GM21717 (cell line): ENCODE data around the gene CDAN1.

ENCODE experiments used
- ATAC-seq: cut with Tn5 transposase; IDR thresholded peaks from one replicate; pipeline ENCODE4 v1.9.1; 2021; ENCODE audit warnings: mild to moderate bottlenecking, moderate library complexity; ENCODE audit not compliant: unreplicated experiment

The CDAN1 gene

DNA sequence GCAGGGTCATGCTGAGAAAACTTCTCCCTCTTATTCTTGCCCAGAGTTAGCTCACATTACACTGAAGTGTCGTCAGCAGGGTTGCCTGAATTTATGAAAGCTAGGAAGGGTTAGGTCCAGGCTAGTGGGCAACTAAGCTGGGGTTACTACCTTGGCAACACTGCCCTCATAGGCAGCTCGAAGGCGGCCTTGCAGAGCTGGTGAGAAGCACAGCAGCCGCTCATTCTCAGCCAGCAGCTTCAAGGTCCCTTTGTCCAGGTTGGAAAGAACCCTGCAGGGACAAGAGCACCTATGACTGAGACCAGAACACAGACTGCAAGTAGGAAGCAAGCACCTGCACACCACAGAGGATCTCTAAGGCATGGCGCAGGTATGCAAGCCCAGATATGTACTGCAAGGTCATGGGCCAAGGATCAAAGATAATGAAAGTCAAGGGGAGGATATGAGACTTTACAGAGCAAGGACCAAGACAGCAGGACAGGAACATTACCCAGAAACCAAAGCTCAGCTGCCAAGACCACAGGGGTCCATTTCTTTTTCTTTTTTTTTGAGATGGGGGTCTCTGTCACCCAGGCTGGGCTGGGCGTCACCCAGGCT, 2.8 kb downstream of the CDAN1 start:
- no peak for ATAC-seq

DNA sequence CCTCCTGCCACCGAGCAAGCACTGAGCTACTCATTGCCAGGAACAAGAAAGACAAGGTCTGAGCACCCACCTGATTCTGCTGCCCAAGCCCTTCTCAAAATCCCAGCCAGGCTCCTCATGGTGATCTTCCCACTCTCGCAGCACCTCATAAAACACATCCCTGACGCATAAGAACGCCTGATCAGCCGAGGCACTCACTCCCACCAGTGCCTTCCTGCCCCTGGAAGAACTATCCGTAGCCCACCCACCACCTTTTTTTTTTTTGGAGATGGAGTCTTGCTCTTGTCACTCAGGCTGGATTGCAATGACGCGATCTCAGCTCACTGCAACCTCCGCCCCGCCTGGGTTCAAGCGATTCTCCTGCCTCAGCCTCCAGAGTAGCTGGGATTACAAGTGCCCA, 3.9 kb downstream of the CDAN1 start:
- no peak for ATAC-seq

DNA sequence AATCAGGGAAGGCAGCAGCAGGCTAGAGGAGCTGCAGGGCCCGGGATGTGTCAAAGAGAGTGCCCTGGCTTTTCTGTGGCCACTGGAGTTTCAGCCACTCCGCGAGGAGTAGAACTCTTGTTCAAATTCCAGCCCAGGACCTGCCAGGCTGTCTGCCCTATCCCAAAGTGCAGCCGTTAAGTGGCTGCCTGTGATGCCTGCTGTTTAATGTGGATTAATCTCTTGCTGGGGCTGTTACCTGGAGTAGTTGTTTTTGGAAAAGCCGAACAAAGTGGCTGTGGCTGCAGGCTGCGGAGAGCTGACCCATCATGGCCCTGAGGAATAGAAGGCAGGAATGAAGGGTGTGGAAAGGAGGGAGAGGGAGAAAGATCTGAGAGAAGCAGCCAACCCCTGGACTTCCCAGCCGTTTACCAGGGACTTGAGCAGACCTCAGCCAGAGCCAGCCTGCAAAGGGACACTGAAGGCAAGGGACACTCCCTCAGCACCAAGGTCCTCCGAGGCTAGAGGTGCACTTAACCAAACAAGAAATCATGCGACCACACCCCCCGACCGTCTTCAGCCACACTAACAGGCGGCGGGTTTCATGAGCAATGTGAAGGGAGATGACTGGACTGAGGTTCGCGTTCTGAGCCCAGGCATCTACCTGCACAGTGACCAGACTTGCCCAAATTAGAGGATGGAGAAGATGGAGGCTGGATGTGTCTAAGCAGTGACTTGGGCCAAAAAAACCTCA, 4.7 kb downstream of the CDAN1 start:
- ATAC-seq: no peak

DNA sequence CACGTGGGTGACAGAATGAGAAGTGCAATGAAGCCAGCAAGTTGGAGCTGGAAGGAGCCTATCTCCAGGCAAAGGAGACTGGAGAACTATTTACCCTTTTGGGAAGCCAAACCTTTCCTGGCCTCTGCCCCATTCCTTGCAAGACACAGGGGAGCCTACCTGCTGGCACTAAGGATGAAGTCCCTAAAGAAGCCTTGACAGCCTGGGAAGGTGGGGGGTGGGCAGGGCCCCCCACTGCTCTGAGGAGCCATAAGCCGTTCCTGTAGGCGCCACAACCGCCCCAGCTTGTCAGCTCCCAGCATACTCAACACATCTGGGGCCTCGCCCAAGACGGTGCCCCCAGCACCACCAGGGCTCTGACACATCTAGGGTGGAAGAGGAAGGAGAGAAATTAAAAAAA, 5.5 kb downstream of the CDAN1 start:
- no peak for ATAC-seq

DNA sequence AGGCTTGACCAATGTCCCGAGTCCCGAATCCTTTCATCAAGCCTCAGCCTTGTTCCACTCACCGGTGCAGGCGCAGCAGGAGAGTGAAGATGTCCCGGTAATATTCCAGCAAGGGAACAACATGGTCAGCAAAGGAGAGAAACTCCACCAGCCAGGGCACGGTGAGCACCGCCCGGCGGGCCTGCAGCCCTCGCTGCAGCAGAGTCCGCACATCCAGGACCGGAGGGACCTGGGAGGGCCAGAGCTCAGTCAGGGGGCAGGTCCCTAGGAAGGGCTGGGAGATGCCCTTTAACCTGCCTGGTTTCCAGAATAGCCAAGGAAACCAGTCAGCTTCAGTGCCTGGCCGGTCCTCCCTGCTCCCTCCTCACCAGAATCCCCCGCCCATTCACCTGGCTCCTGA, 6.4 kb downstream of the CDAN1 start:
- ATAC-seq: no peak

DNA sequence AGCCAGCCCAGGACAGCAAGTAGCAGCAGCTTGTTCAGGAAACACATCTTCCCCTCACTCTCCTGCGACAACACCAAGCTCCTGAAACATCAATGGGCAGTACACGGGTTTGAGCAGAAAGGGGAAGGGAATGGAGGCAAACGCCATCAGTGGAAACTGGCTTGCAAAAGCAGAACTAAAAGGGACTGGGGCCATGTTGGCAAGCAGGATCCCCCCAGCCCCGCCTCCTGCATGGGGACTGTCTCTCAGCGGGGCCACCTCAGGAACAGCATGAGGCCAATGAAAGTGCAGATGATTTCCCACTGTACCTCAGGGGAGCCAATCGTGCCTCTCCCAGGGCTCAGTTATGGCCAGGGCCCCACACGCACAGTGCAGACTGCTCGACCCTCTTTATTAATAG, 6.8 kb downstream of the CDAN1 start:
- no peak for ATAC-seq

DNA sequence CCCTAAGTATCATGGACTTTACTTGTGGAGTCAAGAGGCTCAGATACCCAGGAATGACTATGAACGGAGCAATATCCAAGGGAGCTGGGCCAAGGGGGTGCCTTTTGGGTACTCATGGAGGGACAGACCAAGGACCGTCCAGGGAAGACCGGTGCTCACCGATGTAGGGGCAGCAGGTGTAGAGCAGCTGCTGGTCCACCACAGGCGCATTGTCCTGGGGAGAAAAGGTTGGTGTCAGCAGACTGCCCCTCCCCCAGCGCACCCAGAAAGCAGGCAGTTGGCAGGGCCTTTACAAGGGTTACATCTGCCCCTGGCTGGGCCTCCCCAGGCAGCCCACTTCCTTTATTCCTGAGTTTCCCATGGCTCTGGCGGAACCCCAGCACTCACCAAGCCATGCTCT, 7.5 kb downstream of the CDAN1 start:
- ATAC-seq: no peak

DNA sequence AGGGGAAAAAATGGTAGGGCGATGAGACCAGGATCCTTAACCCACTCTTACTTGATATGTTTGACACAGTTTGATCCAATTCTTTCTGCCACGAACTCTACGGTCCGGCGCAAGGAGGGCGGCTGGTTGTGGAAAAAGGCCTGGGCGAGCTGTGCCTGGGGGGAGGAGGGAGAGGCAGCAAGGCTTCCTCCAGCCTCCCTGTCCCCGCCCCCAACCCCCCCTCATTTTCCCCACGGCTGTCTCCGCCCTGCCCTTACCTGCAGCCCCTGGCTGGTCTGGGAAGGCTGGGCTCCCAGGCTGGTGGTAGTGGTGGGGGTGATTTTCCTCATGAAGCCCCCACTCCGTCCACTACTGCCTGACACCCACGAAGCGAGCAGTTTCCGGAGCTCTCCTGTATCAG, 8.0 kb downstream of the CDAN1 start:
- ATAC-seq: no peak

DNA sequence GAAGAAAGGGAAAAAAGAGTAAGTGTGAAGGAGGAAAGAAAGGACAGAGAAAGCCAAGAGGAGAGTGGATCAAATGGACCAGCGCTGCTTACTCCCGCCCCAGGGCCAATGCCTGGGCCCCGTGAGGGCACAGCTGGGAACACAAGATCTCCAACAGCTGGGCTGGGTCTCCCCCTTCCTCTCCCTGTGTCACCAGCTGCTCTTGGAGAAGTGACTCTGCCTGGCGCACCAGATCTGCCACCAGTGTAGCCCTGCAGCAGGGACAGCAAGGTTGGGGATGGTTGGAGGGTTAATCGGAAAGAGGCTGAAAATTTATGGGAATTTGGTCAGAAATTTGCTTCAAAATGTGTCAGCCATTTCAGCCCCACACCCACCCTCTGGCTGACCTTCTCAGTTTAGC, 8.4 kb downstream of the CDAN1 start:
- ATAC-seq: no peak

DNA sequence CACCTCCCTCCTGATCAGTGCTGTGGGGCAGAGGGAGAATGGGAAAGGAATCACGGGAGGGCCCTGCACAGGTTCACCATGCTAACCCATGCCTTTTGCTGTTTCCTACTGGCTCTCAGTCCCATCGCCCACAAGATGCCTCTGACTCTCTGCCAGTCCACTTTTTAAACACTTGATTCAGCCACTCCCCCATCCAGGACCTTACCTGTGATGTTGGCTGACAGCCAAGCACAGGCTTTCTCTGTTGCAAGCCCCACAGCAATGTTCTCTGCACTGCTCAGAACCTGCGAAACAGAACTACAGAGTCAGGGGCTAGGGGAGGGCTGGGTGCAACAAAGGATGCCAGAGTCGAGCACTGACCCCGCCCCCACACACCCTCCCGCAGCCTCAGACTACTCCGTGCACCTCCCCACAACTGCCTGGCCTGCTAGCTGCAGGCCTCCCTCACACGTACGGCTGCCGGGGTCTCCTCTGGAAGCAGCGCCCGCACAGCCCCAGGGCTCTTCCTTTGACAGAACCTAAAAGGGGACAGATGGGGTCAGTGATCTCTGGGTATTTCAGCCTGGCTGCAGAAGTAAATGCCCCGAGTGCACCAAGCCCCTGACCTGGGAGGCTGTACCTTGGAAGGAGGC, 9.1 kb downstream of the CDAN1 start:
- ATAC-seq: no peak

DNA sequence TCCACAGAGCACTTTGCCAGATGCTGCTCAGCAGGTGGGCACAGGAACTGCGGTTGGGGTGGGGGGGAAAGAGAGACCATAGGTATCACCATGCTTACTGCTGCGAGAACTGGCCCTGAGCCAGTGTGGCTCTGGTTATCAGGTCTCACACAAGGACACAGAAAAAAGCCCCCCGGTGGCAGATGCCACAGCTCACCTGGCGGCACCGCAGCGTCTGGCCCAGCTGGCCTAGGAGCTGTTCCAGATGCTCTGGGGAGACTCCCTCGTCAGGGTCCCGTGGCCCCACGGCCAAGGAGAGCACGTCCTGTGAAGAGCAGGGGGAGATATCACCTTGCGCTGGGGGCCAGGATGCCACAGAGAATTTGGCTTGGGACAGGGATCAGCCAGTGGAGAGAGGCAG, 10.8 kb downstream of the CDAN1 start:
- no peak for ATAC-seq

DNA sequence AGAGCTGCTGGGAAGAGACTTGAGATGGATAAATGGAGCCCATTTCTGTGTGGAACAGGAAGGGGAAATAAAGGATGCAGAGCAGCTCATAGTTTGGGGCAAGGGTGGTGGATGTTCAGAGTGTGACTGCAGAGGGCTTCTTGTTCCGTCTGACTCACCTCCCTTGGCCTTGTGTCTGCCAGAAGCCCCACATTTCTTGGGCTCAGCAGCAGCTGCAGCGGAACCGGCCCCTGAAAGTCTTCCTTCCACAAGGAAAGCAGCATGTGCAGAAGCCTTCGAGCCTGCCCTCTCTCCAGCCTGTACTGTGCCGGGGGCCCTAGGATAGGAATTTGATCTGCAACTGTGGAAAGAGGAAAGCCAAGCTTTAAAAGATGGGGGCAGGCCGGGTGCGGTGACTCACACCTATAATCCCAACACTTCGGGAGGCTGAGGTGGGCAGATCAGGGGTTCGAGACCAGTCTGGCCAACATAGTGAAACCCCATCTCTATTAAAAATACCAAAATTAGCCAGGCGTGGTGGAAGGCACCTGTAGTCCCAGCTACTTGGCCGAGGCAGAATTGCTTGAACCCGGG, 11.5 kb downstream of the CDAN1 start:
- ATAC-seq: no peak

DNA sequence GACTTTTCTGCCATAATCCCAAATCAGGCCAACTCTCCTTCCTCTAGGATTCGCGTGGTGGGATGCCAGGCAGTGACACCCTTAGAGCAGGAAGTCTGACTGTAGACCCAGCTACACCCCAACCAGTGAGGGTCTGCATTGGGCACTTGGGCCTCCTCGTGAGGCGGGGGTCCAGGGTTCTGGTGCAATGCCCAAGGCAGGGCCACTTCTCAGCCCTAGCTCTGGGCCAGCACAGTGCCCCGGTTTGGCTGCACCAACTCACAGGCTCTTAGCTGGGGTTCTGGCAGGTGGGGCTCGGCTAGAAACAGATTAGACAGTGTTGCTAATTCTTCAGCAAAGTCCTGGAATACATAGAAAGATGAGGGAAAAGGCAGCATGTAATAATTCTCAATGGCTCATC, 12.7 kb downstream of the CDAN1 start:
- ATAC-seq: no peak

DNA sequence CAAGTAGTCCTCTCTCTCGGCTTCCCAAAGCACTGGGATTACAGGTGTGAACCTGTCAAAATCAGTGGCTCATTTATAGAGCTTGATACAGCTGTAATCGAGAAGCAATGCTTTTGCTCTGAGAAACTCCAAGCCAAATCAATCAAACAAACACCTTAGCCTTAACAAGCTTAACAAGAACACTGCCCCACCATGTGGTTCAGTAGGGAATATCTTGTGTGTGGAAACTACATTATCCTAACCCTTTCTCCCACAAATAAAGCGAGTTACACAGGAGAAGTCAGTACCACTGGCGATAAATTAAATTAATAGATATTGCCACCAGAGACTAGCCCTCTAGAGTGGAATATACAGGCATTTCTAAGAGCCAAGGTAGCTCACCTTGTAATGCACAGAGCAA, 13.9 kb downstream of the CDAN1 start:
- no peak for ATAC-seq

DNA sequence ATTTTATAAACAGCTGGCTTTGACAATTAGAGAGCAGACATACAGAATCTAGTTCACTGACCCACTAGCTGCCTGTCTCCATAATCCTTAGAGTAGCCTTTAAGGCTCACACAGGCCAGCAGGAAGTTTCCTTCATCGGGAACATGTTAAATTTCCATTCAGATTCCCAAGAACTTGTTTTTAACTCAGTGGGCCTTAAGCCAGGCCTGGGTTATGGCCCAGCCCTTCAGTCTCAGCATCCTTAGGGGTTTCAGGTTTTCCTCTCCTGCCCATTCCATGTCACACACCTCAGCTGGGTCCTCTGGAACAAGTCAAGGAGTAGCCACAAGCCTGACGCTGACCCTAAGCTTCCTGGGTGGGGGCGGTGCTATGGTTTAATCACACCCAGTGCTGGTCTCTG, 15.0 kb downstream of the CDAN1 start:
- no peak for ATAC-seq

DNA sequence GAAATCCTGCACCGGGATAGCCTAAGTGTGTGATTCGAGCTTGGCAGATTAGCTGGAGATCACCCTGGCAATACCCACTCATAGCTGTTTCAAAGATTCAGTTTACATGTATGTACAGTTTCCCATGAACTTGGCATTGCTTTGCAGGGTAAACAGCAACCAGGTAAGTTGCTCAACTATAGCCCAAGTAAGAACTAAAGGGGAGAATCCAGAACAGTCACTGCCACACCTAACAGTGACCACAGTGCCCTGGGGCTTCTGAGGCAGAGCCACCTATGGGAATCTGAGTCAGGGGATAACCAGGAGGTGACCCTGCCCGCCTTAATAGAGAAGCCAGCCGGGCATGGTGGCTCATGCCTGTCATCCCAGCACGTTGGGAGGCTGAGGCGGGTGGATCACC, 15.9 kb downstream of the CDAN1 start:
- ATAC-seq: no peak

DNA sequence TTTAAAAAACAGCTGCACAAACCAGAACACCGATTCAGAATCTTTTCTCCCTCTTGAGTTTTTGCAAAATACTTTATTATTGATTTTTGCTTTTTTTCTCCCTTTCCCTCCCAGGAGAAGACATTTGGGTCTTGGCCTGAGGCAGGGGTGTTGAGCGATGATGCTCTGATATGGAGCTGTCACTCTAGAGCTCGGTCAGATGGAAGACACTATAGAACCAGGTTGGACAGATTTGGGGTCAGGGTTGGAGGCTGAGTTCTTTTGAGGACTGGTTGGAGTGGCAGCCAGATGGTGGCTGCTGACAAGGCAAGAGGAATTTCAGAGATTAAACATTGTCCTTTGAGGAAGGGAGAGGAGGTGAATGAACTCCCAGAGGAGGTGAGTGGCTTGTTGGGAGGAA, 16.9 kb downstream of the CDAN1 start:
- ATAC-seq: no peak

DNA sequence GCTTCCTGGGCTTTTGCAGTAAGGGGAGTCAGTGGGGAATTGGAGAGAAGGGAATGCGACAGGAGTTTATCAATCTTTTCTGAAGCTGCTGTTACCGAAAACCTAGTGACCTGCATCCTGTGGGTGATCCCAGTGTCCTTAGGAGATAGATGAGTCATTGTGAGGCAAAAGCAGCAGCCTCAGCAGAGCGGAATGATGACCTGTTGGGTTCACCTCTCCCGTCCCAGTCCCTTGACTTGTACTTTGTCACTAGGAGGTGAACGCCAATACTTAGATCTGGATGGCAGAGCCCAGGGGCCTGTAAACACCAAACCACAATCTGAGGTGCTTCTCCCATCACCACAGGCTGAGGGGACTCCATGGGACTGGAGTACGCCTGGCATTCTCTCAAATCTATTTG, 17.9 kb downstream of the CDAN1 start:
- ATAC-seq: no peak

DNA sequence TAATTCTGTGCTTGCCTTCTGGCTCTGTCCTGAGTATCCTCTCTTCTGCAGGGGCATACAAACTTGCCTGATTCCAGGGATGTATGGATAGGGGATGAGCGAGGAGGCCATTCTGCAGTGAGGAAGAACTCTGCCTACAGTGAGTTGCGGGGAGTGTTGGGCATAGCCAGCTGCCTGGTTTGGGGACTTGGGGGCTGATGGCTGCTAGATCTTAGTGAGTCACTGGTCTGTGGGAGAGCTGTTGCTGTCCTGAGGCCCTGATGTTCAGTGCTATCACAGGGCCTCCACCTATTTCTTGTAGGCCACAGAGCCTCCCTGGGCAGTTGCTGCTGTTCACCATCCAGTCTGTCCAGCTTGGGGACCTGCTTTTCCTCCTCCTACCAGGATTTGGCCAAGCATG, 20.3 kb downstream of the CDAN1 start:
- ATAC-seq: no peak

DNA sequence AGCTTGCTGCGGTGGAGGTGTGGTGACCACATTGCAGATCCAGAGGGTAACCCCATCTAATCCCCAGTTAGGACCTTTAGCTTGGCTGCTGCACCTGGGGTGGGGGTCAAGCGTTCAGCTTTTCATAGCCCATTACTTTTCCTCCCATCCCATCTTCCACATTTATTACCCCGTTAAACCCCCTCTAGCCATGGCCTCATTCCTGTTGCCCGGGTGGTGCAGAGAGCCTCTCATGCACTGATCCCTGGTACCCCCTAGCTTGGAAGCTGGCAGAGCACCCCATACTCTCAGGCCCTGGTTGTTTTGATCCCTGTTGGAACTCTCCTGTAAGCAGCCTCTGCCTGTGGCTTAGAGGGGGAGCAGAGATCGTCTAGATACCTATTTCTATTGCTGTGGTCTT, 20.8 kb downstream of the CDAN1 start:
- no peak for ATAC-seq

DNA sequence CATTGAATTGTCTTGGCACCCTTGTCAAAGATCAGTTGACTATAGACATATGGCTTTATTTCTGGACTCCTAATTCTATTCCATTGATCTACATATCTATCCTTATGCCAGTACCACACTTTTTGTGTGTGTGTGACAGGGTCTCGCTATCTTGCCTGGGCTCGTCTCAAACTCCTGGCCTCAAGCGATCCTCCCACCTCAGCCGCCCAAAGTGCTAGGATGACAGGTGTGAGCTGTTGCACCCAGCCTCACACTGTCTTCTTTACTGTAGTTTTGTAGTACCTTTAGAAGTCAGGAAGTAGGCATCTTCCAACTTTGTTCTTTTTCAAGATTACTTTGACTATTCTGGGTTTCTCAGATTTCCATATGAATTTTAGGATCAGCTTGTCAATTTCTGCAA, 24.3 kb downstream of the CDAN1 start:
- ATAC-seq: no peak

DNA sequence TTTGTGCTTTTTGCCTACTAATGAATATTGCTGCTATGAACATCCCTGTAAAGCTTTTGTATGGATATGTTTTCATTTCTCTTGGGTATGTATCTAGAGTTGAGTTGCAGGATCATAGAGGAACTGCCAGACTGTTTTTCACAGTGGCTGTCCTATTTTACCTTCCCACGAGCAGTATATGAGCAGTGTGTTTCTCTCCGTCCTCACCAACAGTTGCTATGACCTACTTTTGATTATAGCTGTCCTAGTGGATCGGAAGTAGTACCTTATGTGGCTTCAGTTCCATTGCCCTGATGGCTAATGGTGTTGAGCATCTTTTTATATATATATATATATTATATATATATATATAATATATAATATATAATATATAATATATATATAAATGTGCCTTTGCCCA, 25.2 kb downstream of the CDAN1 start:
- no peak for ATAC-seq
